GM20000 (cell line): ENCODE results near the gene IFNA6.

Experiments
- DNase-seq: peaks from one replicate; pipeline ENCODE4 v3.0.0; 2012; ENCODE audit warnings: low spot score
- CTCF ChIP-seq: IDR thresholded peaks from 2 replicates; pipeline ENCODE4 v1.5.1; 2012; ENCODE audit warnings: mild to moderate bottlenecking, control low read depth; ENCODE audit errors: extremely low read depth, missing control alignments

IFNA6 gene

GRCh38 chr9:21320465-21320864 is 30.2 kb downstream of the IFNA6 start:
- DNase-seq = no peak

GRCh38 chr9:21317956-21318923 is 32.4 kb downstream of the IFNA6 start:
- DNase-seq = peak; percentile 32

More at GRCh38 chr9:21320465-21320864, 30.2 kb downstream of the IFNA6 start:
- no peak for TF ChIP-seq CTCF

GRCh38 chr9:21316860-21317259 is 33.8 kb downstream of the IFNA6 start:
- no peak for TF ChIP-seq CTCF
- no peak for DNase-seq

More at GRCh38 chr9:21317956-21318923, 32.4 kb downstream of the IFNA6 start:
- peak; percentile 35 for TF ChIP-seq CTCF

- no peak for DNase-seq
- no peak for TF ChIP-seq CTCF
Observed at GRCh38 chr9:21316032-21316842, 34.5 kb downstream of the IFNA6 start.

- no peak for TF ChIP-seq CTCF
- DNase-seq = no peak
Observed at GRCh38 chr9:21314152-21314551, 36.5 kb downstream of the IFNA6 start.

GRCh38 chr9:21311889-21312288 is 38.8 kb downstream of the IFNA6 start:
- TF ChIP-seq CTCF = no peak
- no peak for DNase-seq

GRCh38 chr9:21305213-21305612 is 45.5 kb downstream of the IFNA6 start, which contains the start of gene IFNA5:
Gene IFNA5 (minus strand): TSS chr9:21305313. CDS start chr9:21305256, 57 bp downstream.
- no peak for TF ChIP-seq CTCF

More at GRCh38 chr9:21305213-21305612, 45.5 kb downstream of the IFNA6 start, which contains the start of gene IFNA5:
- DNase-seq = no peak
